DOHH2 (cell line): ENCODE measurements around the gene HECTD3.

Experiments
- EZH2phosphoT487 ChIP-seq: fragments of 200-600 bp; sonication (generic); IDR thresholded peaks from 2 replicates; pipeline ENCODE4 v1.6.1; 2017; ENCODE audit warnings: borderline replicate concordance, mild to moderate bottlenecking, antibody characterized with exemption, low read length, moderate library complexity, mixed read lengths
- TF ChIP-seq, protein P1 (sequence below): fragments of 200-600 bp; sonication (generic); IDR thresholded peaks from one replicate; pipeline ENCODE4 v1.5.1; 2014; ENCODE audit warnings: antibody characterized with exemption, mild to moderate bottlenecking, low read depth, low read length; ENCODE audit not compliant: poor library complexity, severe bottlenecking

GRCh38 chr1:45008516-45008915 lies 2.6 kb downstream of the HECTD3 start:
- TF ChIP-seq, protein P1, sequence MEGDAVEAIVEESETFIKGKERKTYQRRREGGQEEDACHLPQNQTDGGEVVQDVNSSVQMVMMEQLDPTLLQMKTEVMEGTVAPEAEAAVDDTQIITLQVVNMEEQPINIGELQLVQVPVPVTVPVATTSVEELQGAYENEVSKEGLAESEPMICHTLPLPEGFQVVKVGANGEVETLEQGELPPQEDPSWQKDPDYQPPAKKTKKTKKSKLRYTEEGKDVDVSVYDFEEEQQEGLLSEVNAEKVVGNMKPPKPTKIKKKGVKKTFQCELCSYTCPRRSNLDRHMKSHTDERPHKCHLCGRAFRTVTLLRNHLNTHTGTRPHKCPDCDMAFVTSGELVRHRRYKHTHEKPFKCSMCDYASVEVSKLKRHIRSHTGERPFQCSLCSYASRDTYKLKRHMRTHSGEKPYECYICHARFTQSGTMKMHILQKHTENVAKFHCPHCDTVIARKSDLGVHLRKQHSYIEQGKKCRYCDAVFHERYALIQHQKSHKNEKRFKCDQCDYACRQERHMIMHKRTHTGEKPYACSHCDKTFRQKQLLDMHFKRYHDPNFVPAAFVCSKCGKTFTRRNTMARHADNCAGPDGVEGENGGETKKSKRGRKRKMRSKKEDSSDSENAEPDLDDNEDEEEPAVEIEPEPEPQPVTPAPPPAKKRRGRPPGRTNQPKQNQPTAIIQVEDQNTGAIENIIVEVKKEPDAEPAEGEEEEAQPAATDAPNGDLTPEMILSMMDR = no peak
- no peak for TF ChIP-seq EZH2phosphoT487
